GM19452 (cell line): ENCODE data around the gene PRRT1B.

ENCODE experiments used
- ATAC-seq: cut with Tn5 transposase; IDR thresholded peaks from one replicate; pipeline ENCODE4 v1.9.1; 2021; ENCODE audit not compliant: unreplicated experiment

Gene PRRT1B

DNA sequence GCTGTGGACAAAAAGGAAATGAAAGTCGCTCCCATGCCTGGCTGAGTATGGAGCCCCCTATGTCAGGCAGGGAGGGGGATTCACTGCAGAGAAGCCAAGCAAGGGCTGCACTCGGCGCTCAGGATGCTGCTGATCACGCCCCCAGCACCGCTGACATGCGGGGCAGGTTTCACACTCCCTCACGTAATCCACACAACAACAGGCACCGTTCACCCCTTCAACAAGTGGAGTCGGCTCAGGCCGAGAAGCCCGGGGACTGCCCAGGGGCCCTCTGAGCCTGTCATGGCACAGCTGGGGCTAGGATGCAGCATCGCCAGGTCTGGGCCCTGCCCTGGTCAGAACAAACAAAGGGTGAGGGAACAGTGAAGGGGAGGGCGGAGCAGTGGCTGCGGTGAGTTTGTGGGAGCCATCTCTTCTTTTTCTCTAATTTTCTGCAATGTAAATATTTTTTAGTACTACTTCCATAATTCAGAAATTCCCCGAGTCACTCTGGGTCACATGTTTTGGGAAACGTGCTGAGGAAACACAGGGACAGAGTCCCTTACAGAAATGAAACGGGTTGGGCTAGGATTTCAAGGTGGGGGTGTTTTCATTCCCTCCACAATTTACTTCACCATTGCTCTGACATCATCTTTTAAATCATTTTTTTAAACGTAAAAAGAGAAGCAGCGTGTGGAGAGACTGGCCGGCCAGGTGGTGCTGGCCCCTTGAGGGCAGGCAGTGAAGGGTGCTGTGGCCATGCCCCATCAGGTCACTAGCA lies 49.8 kb downstream of the PRRT1B start:
- ATAC-seq = no peak

DNA sequence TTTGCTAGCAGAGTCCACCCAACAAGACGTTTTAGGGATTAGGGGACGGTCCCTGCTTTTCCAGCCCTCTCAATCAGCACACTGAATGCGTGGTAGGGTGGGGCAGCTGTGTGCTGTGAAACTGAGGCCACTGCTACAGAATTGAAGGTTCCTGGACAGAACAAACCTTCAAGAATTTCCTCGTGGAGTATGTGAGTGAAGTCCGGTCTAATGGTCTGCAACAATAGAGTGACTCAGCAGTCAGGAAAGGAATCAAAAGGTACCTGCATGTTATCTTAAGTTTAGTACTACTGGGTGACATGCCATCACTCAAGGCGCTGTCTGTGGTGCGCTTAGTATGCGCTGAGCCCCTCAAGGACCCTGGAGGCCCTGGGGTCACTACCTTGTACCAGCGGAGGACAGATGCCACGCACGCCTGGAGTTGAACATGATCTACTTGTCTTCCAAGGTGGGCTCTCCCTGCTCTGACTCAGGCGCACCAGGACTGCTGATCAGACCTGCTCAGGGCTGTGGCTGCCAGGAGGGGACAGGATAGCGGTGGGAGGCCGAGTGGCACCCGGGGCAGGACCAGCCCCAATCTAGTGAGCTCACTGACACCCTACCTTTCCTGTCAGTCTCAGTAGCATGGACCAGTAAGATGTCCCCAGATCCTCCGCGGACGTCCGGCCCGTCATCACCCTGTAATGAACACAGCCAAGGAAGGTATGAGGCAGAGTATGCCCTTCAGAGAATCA lies 50.5 kb downstream of the PRRT1B start:
- no peak for ATAC-seq

DNA sequence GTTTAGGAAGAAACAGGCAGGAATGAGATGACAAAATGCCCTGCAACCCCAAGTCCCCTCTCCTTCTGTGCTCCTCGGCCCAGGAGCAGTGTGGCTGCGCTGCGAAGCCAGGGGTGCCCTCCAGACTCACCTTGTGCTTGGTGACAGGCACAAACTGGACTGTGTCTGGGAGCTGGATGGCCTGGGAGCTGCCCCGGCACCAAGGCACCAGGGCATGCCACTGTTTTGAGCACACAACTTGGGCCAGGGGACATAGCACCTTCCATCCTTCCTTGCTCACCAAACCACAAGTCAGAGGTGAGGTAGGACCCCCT lies 51.1 kb downstream of the PRRT1B start:
- no peak for ATAC-seq

DNA sequence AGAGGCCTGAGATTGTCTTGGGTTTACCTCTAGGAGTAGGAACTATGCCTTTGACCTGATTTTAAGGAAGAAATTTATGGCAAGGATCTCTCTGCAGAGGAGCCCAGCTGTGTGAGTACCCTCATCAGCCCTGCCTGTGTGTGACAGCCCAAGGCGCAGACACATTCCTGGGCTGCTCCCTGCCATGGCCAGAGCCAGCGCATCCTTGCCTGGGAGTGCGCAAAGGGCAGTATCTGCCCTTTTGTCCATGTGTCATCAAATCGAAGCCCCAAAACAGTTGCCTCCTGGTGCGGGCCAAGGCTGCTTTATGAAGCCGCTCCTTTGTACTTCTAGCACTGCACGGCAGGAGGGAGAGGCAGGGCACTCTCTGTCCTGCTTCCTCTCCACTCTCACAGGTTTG lies 51.9 kb downstream of the PRRT1B start:
- ATAC-seq = no peak

DNA sequence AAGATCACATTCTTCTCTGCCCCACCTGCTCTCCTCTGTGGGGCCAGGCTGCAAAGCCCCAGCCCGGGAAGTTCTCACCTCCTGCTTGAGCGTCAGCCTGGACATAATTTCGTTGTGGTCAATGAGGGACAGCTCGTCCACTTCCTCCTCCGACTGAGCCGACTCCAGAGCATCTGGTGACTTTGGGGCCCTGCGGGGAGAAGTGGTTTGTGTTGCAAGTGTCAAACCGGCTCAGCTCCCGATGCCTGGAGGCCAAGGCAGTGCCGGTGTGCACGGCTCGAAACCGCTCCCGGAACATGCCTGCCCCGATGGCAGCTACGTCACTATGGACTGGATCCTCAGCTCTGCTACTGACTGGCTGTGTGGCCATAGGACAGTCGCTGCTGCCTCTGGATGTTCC lies 52.8 kb downstream of the PRRT1B start:
- ATAC-seq = no peak

DNA sequence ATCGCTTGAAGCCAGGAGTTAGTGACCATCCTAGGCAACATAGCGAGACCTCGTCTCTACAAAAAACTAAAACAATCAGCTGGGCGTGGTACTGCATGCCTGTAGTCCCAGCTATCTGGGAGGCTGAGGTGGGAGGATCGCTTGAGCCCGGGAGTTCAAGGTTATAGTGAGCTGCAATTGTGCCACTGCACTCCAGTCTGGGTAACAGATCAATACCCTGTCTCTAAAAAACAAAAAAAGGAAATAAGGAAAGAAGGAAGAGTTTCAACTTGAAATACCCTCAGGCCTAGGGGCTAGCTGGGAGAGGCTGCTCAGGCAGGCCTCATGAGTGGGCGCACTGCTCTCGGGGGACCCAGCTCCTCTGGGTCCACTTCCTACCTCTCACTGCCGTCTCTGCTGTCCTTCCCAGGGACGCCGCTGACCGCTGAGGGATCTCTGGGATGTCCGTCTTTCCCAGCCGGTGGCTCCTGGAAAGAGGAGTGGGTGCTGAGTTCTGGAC lies 56.4 kb downstream of the PRRT1B start:
- no peak for ATAC-seq

DNA sequence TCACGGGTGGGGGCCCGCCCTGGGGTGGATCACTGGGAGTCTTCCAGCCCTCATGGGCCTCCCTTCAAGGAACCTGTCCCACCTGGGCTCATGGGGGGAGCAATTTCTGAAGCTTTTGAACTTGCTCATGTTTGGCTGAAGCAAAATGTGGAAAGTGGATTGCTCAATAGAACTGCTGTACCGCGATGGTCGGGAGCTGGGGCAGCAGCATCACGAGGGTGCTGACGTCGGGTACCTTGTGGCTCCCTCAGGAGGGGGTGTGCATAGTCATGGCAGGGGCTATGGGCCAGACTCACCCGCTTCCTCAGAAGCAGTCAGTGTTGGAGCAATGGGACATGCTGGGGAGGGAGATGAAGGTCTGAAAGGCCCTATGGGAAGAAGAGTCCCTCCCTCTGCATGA lies 57.9 kb downstream of the PRRT1B start:
- no peak for ATAC-seq

DNA sequence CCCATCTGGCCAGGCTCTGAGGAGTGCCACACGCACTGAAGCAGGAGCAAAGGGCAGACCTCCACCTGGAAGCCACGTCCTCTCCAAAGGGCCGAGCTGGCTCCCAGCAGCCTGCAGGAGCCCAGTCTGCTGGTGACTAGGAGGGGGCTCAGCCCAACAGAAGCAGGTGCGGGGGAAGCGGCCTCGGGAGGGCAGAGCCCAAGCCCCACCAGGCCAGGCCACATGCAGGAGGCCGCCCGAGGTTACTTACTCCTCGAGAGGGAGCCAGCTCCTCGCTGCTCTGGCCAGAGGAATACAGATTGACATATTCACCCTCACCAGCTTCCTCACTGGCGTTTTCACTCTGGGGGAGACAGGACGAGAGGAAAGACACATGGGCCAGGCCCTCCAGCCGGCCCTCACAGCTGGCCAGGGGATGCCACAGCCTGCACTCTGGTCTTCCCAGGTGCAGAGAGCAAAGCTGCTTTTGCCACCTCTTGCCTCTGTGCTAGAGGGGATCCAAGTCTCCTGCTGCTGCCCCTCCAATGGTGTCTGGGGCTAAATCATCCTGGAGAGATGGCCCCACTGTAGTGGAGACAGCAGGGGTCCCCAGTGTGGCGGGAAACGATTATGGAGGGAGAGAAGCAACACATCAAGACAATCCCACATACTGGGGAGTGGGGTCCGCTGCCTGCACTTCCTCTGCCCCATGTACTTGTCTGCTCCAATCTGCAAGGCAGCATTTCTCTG lies 58.6 kb downstream of the PRRT1B start:
- ATAC-seq = no peak

DNA sequence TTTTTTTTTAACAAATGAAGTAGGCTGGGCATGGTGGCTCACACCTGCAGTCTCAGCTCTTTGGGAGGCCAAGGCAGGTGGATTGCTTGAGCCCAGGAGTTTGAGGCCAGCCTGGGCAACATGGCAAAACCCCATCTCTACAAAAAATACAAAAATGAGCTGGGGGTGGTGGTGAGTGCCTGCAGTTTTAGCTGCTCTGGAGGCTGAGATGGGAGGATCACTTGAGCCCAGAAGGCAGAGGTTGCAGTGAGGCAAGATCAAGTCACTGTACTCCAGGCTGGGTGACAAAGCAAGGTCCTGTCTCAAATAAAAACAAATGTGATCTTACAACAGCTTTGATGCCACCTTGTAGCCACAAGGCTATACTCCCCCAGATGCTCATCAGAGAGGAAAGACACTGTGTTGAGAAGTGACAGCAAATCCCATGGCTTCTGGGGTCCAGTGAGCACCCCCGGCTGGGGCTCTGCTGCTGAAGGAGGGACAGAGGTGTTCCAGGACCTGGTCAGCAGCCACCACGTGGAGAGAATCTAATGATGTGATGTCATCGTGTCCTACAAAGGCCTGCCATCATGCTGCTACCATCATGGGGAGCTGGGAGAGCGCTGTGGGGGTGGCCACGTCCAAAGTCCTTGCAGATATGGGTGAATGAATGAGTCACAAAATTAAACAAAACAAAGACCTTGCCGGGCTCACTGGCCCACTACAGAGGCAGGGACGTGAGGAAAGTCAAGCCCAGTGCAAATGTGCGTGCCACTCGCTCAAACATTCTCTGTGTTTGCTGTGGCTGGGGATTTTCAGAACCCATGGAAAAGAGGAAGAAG lies 60.7 kb downstream of the PRRT1B start:
- ATAC-seq = no peak

DNA sequence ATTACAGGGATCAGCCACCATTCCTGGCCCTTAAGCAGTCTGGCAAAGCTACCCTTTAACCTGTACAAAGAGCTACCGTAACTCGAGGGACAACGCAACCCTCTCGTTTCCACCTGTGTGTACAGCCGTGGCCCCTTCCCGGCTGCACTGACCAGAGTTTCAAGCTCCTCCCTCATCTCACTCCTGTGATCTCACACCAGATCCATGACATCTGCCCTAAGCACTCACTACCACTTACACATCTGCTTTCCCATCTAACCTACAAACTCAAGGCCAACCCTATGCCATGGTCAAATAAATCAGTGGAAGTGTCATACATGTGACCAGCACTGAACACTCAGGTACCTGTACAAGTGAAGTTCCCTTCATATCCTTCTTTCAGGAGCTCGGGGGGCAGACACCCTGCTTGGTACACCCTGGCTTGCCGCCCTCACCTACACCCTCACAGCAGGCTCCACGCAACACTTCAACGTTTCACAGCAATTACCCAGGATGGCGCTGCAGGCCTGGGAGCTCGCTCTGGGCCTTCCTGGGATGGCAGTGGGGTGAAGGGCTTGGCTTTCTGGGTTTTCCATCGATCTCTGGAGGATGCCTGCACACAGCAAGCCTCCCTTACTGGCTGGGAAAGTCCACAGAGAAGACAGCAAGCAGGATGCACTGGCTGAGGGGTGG lies 61.7 kb downstream of the PRRT1B start:
- ATAC-seq = no peak

DNA sequence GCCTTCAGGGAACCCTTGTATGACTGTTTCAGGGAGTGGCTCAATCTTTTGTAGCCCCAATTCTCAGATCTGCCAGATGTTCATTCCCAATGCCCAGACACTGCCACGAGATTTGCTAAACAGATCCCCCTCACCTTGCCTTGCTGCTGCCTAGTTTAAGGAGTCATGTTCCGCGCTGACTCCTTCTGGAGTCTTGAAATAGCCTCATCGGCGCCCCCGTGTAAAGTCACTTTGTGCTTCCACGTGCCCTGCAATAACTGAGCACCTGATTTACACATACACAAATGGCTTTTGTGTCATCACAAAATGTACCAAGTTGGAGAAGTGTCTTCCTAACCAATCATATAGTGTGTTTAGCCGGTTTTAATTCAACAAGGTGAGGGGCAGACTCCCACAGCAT lies 62.3 kb downstream of the PRRT1B start:
- no peak for ATAC-seq

DNA sequence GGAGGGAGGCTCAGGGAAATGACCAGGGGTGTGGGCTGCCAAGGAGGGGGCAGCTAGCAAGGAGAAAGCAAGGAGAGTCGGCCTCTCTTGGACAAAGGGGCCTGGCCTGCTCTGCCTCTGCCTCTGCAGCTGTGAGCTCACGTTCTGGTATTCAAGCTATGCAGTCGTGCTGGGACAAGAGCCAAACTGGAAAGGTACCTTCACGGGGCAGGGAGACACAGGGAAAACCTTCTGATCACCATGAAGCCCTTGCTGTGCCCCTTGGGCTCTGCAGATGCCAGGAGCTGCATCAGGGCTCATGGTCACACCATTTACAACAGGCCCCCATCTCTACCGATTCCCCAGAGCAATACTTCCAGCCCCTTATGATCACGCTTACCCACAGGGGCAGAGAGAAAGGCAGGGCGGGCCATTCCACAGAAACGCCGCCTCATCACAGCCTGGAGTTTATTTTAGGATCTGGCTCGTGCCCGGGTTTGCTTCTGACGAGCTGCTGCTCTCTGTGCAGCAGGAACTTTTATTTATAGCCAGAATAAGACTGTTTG lies 63.2 kb downstream of the PRRT1B start:
- no peak for ATAC-seq
